ENCODE results near the gene ANKRD16. TPM values are rescaled to one million over a fixed set of nuclear protein-coding genes. Genes with fewer than 3 reads are reported as not detected.
"Not testable (repeated sequence)": the region's sequence is repeated elsewhere in the genome, so short reads cannot be mapped to it uniquely, and the experiment has no call there.

The ANKRD16 gene
- total RNA-seq, 1 donor from 2014 or later = 8.4 TPM

- H3K9ac ChIP-seq (ENCODE audit: low read depth in 1 of 3, low read length in 3 of 3) = no peak overlapping the region
- no peaks in the 10 kb centered on the region for H3K27me3 ChIP-seq (ENCODE audit: control insufficient read depth in 3 of 3, insufficient read depth in 3 of 3, low read length in 3 of 3)
- H3K4me1 ChIP-seq (ENCODE audit: control insufficient read depth in 3 of 3, insufficient read depth in 3 of 3, low read length in 3 of 3) = no peaks in the 10 kb centered on the region
- no peak overlapping the region for H3K27ac ChIP-seq (ENCODE audit: low read depth, low read length)
- peaks cover 68 to 90% (median 82%) of the 10 kb centered on the region in 3 donors for H3K36me3 ChIP-seq (ENCODE audit: control insufficient read depth in 3 of 3, insufficient read depth in 3 of 3, low read length in 3 of 3)
- H3K4me3 ChIP-seq (ENCODE audit: low read length in 3 of 3) = no peak overlapping the region
- no peaks in the 10 kb centered on the region for H3K9me3 ChIP-seq (ENCODE audit: control insufficient read depth in 3 of 3, low read length in 3 of 3)
Observed at GRCh38 chr10:5921746-5922145, 32.1 kb upstream of the ANKRD16 start.

GRCh38 chr10:5919568-5919967, 29.9 kb upstream of the ANKRD16 start:
- no peak overlapping the region for H3K9ac ChIP-seq (ENCODE audit: low read depth in 1 of 3, low read length in 3 of 3)
- H3K36me3 ChIP-seq (ENCODE audit: control insufficient read depth in 3 of 3, insufficient read depth in 3 of 3, low read length in 3 of 3) = peaks cover 71 to 95% (median 89%) of the 10 kb centered on the region in 3 donors
- H3K4me3 ChIP-seq (ENCODE audit: low read length in 3 of 3) = no peak overlapping the region
- no peaks in the 10 kb centered on the region for H3K9me3 ChIP-seq (ENCODE audit: control insufficient read depth in 3 of 3, low read length in 3 of 3)
- no peak overlapping the region for H3K27ac ChIP-seq (ENCODE audit: low read depth, low read length)
- no peaks in the 10 kb centered on the region for H3K27me3 ChIP-seq (ENCODE audit: control insufficient read depth in 3 of 3, insufficient read depth in 3 of 3, low read length in 3 of 3)
- H3K4me1 ChIP-seq (ENCODE audit: control insufficient read depth in 3 of 3, insufficient read depth in 3 of 3, low read length in 3 of 3) = no peaks in the 10 kb centered on the region

GRCh38 chr10:5918763-5919162, 29.1 kb upstream of the ANKRD16 start:
- H3K4me1 ChIP-seq (ENCODE audit: control insufficient read depth in 3 of 3, insufficient read depth in 3 of 3, low read length in 3 of 3) = no peaks in the 10 kb centered on the region
- H3K27ac ChIP-seq (ENCODE audit: low read depth, low read length) = no peak overlapping the region
- H3K9me3 ChIP-seq (ENCODE audit: control insufficient read depth in 3 of 3, low read length in 3 of 3) = no peaks in the 10 kb centered on the region
- H3K27me3 ChIP-seq (ENCODE audit: control insufficient read depth in 3 of 3, insufficient read depth in 3 of 3, low read length in 3 of 3) = no peaks in the 10 kb centered on the region
- no peak overlapping the region for H3K9ac ChIP-seq (ENCODE audit: low read depth in 1 of 3, low read length in 3 of 3)
- no peak overlapping the region for H3K4me3 ChIP-seq (ENCODE audit: low read length in 3 of 3)
- H3K36me3 ChIP-seq (ENCODE audit: control insufficient read depth in 3 of 3, insufficient read depth in 3 of 3, low read length in 3 of 3) = peaks cover 74 to 95% (median 89%) of the 10 kb centered on the region in 3 donors

- Histone ChIP-seq H3K27me3 (ENCODE audit: control insufficient read depth in 3 of 3, insufficient read depth in 3 of 3, low read length in 3 of 3) (no peaks in the 10 kb centered on the region), H3K4me3 (ENCODE audit: low read length in 3 of 3) (no peak overlapping the region), H3K9ac (ENCODE audit: low read depth in 1 of 3, low read length in 3 of 3) (no peak overlapping the region), H3K9me3 (ENCODE audit: control insufficient read depth in 3 of 3, low read length in 3 of 3) (no peaks in the 10 kb centered on the region), H3K36me3 (ENCODE audit: control insufficient read depth in 3 of 3, insufficient read depth in 3 of 3, low read length in 3 of 3) (peaks cover 80 to 96% (median 90%) of the 10 kb centered on the region in 3 donors), H3K27ac (ENCODE audit: low read depth, low read length) (no peak overlapping the region), H3K4me1 (ENCODE audit: control insufficient read depth in 3 of 3, insufficient read depth in 3 of 3, low read length in 3 of 3) (no peaks in the 10 kb centered on the region)
Observed at GRCh38 chr10:5917305-5917704, 27.6 kb upstream of the ANKRD16 start.

DNA sequence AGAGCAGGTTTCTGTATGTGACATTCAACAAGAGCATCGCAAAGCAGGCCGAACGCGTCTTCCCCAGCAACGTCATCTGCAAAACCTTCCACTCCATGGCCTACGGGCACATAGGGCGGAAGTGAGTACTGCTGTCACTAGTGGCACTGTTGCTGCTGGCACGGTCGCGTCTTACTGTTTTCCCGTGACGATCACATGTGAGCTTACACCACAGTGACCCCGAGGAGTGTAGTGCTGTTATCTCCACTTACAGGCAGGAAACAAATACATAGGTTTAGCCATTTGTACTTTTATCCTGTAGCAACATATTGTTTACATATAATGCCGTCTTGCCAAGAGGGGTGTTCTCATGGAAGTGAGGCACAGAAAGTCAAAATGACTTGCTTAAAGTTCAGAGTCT, 25.8 kb upstream of the ANKRD16 start:
- Histone ChIP-seq H3K9ac (ENCODE audit: low read depth in 1 of 3, low read length in 3 of 3) (no peak overlapping the region), H3K4me1 (ENCODE audit: control insufficient read depth in 3 of 3, insufficient read depth in 3 of 3, low read length in 3 of 3) (peaks cover 0 to 5% (median 3%) of the 10 kb centered on the region in 3 donors), H3K36me3 (ENCODE audit: control insufficient read depth in 3 of 3, insufficient read depth in 3 of 3, low read length in 3 of 3) (peaks cover 80 to 92% (median 88%) of the 10 kb centered on the region in 3 donors), H3K27ac (ENCODE audit: low read depth, low read length) (no peak overlapping the region), H3K27me3 (ENCODE audit: control insufficient read depth in 3 of 3, insufficient read depth in 3 of 3, low read length in 3 of 3) (no peaks in the 10 kb centered on the region), H3K4me3 (ENCODE audit: low read length in 3 of 3) (no peak overlapping the region), H3K9me3 (ENCODE audit: control insufficient read depth in 3 of 3, low read length in 3 of 3) (no peaks in the 10 kb centered on the region)

- Histone ChIP-seq H3K4me1 (ENCODE audit: control insufficient read depth in 3 of 3, insufficient read depth in 3 of 3, low read length in 3 of 3) (peaks cover 0 to 5% (median 4%) of the 10 kb centered on the region in 3 donors), H3K27me3 (ENCODE audit: control insufficient read depth in 3 of 3, insufficient read depth in 3 of 3, low read length in 3 of 3) (no peaks in the 10 kb centered on the region), H3K27ac (ENCODE audit: low read depth, low read length) (no peak overlapping the region), H3K9me3 (ENCODE audit: control insufficient read depth in 3 of 3, low read length in 3 of 3) (no peaks in the 10 kb centered on the region), H3K4me3 (ENCODE audit: low read length in 3 of 3) (no peak overlapping the region), H3K36me3 (ENCODE audit: control insufficient read depth in 3 of 3, insufficient read depth in 3 of 3, low read length in 3 of 3) (peaks cover 85 to 91% (median 90%) of the 10 kb centered on the region in 3 donors), H3K9ac (ENCODE audit: low read depth in 1 of 3, low read length in 3 of 3) (no peak overlapping the region)
Observed at GRCh38 chr10:5913736-5914135, 24.0 kb upstream of the ANKRD16 start.

GRCh38 chr10:5911670-5912069, 22.0 kb upstream of the ANKRD16 start:
- H3K9ac ChIP-seq (ENCODE audit: low read depth in 1 of 3, low read length in 3 of 3) = no peak overlapping the region
- H3K36me3 ChIP-seq (ENCODE audit: control insufficient read depth in 3 of 3, insufficient read depth in 3 of 3, low read length in 3 of 3) = peaks cover 70 to 74% (median 70%) of the 10 kb centered on the region in 3 donors
- peaks cover 0 to 5% (median 4%) of the 10 kb centered on the region in 3 donors for H3K4me1 ChIP-seq (ENCODE audit: control insufficient read depth in 3 of 3, insufficient read depth in 3 of 3, low read length in 3 of 3)
- no peaks in the 10 kb centered on the region for H3K27me3 ChIP-seq (ENCODE audit: control insufficient read depth in 3 of 3, insufficient read depth in 3 of 3, low read length in 3 of 3)
- H3K9me3 ChIP-seq (ENCODE audit: control insufficient read depth in 3 of 3, low read length in 3 of 3) = no peaks in the 10 kb centered on the region
- no peak overlapping the region for H3K4me3 ChIP-seq (ENCODE audit: low read length in 3 of 3)
- H3K27ac ChIP-seq (ENCODE audit: low read depth, low read length) = no peak overlapping the region

GRCh38 chr10:5910323-5911100, 20.8 kb upstream of the ANKRD16 start:
- Histone ChIP-seq H3K9me3 (ENCODE audit: control insufficient read depth in 3 of 3, low read length in 3 of 3) (no peaks in the 10 kb centered on the region), H3K27me3 (ENCODE audit: control insufficient read depth in 3 of 3, insufficient read depth in 3 of 3, low read length in 3 of 3) (no peaks in the 10 kb centered on the region), H3K27ac (ENCODE audit: low read depth, low read length) (no peak overlapping the region), H3K4me1 (ENCODE audit: control insufficient read depth in 3 of 3, insufficient read depth in 3 of 3, low read length in 3 of 3) (peaks cover 5 to 16% (median 13%) of the 10 kb centered on the region in 3 donors), H3K4me3 (ENCODE audit: low read length in 3 of 3) (no peak overlapping the region), H3K9ac (ENCODE audit: low read depth in 1 of 3, low read length in 3 of 3) (no peak overlapping the region), H3K36me3 (ENCODE audit: control insufficient read depth in 3 of 3, insufficient read depth in 3 of 3, low read length in 3 of 3) (peaks cover 63 to 68% (median 66%) of the 10 kb centered on the region in 3 donors)

DNA sequence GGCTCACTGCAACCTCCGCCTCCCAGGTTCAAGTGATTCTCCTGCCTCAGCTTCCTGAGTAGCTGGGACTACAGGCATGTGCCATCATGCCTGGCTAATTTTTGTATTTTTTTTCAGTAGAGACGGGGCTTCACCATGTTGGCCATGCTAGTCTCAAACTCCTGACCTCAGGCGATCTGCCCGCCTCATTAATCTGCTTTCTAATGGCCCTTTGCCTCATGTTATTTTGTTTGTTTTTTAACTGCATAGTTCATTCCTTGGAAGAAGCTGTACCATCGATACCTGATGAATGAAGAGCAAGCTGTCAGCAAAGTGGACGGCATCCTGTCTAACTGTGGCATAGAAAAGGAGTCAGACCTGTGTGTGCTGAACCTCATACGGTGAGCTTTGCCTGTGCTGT, 19.0 kb upstream of the ANKRD16 start:
- not testable (repeated sequence) for H3K27me3 ChIP-seq (ENCODE audit: control insufficient read depth in 3 of 3, insufficient read depth in 3 of 3, low read length in 3 of 3); H3K4me3 ChIP-seq (ENCODE audit: low read length in 3 of 3); H3K9me3 ChIP-seq (ENCODE audit: control insufficient read depth in 3 of 3, low read length in 3 of 3); H3K9ac ChIP-seq (ENCODE audit: low read depth in 1 of 3, low read length in 3 of 3); H3K27ac ChIP-seq (ENCODE audit: low read depth, low read length)
- H3K4me1 ChIP-seq (ENCODE audit: control insufficient read depth in 3 of 3, insufficient read depth in 3 of 3, low read length in 3 of 3) = peaks cover 5 to 17% (median 14%) of the 10 kb centered on the region in 3 donors
- peaks cover 45 to 49% (median 47%) of the 10 kb centered on the region in 3 donors for H3K36me3 ChIP-seq (ENCODE audit: control insufficient read depth in 3 of 3, insufficient read depth in 3 of 3, low read length in 3 of 3)

- no peaks in the 10 kb centered on the region for H3K27me3 ChIP-seq (ENCODE audit: control insufficient read depth in 3 of 3, insufficient read depth in 3 of 3, low read length in 3 of 3)
- no peak overlapping the region for H3K4me3 ChIP-seq (ENCODE audit: low read length in 3 of 3)
- H3K36me3 ChIP-seq (ENCODE audit: control insufficient read depth in 3 of 3, insufficient read depth in 3 of 3, low read length in 3 of 3) = peaks cover 30 to 36% (median 32%) of the 10 kb centered on the region in 3 donors
- H3K4me1 ChIP-seq (ENCODE audit: control insufficient read depth in 3 of 3, insufficient read depth in 3 of 3, low read length in 3 of 3) = peaks cover 5 to 17% (median 14%) of the 10 kb centered on the region in 3 donors
- no peaks in the 10 kb centered on the region for H3K9me3 ChIP-seq (ENCODE audit: control insufficient read depth in 3 of 3, low read length in 3 of 3)
- H3K9ac ChIP-seq (ENCODE audit: low read depth in 1 of 3, low read length in 3 of 3) = no peak overlapping the region
- no peak overlapping the region for H3K27ac ChIP-seq (ENCODE audit: low read depth, low read length)
Observed at GRCh38 chr10:5906651-5907050, 17.0 kb upstream of the ANKRD16 start.
